ENCODE results near the gene ZNF485. TPM values are rescaled to one million over a fixed set of nuclear protein-coding genes. Genes with fewer than 3 reads are reported as not detected.

The ZNF485 gene
- polyA plus RNA-seq, 1 donor from 2014 or later, result 3.5 TPM

- peaks cover 5% of the 10 kb centered on the region for H3K9me3 ChIP-seq (ENCODE audit: low read length)
- TF ChIP-seq SMC3 (conservative IDR thresholded peaks at IDR 0.05; ENCODE audit: poor library complexity), result no peak
- TF ChIP-seq EP300 (conservative IDR thresholded peaks at IDR 0.05; ENCODE audit: poor library complexity, severe bottlenecking), result no peak
- TF ChIP-seq POLR2AphosphoS5 (IDR thresholded peaks at IDR 0.05), result no peak
- no peak for TF ChIP-seq MXI1 (conservative IDR thresholded peaks at IDR 0.05; ENCODE audit: poor library complexity, severe bottlenecking)
- TF ChIP-seq EZH2 (IDR thresholded peaks at IDR 0.05; ENCODE audit: borderline replicate concordance, insufficient read depth, low read length, poor library complexity, severe bottlenecking), result no peak
- no peak for TF ChIP-seq TAF1 (IDR thresholded peaks at IDR 0.05; ENCODE audit: low read depth)
- no peak for TF ChIP-seq CTCF (IDR thresholded peaks at IDR 0.05; ENCODE audit: poor library complexity, severe bottlenecking)
- no peak for TF ChIP-seq RAD21 (conservative IDR thresholded peaks at IDR 0.05)
- no peak for TF ChIP-seq REST (IDR thresholded peaks at IDR 0.05; ENCODE audit: borderline replicate concordance)
- H4K20me1 ChIP-seq (ENCODE audit: insufficient read depth), result no peaks in the 10 kb centered on the region
- H3K27ac ChIP-seq (ENCODE audit: low read length), result no peak overlapping the region
- H3K9me2 ChIP-seq (ENCODE audit: insufficient read depth, low read length), result no peaks in the 10 kb centered on the region
- no peaks in the 10 kb centered on the region for H3K27me3 ChIP-seq (ENCODE audit: insufficient read depth, low read depth, low read length)
- H3K79me2 ChIP-seq (replicated peaks; ENCODE audit: insufficient read depth, low read length), result no peaks in the 10 kb centered on the region
- H3F3A ChIP-seq (ENCODE audit: insufficient read depth, low read length, poor library complexity, severe bottlenecking), result no peaks in the 10 kb centered on the region
- no peak overlapping the region for H3K4me3 ChIP-seq (ENCODE audit: low read length)
- no peaks in the 10 kb centered on the region for H3K36me3 ChIP-seq (ENCODE audit: insufficient read depth, low read length)
- no peak overlapping the region for H3K4me2 ChIP-seq (ENCODE audit: low read length)
- H2AFZ ChIP-seq (ENCODE audit: low read depth, low read length), result no peak overlapping the region
- H3K9ac ChIP-seq (ENCODE audit: low read length), result no peak overlapping the region
Observed at GRCh38 chr10:43591303-43591904, 14.8 kb upstream of the ZNF485 start.

- Histone ChIP-seq H4K20me1 (ENCODE audit: insufficient read depth) (no peaks in the 10 kb centered on the region), H3K36me3 (ENCODE audit: insufficient read depth, low read length) (no peaks in the 10 kb centered on the region), H3K27me3 (ENCODE audit: insufficient read depth, low read depth, low read length) (no peaks in the 10 kb centered on the region), H3K27ac (ENCODE audit: low read length) (no peak overlapping the region), H3K4me3 (ENCODE audit: low read length) (no peak overlapping the region), H3K9me3 (ENCODE audit: low read length) (peaks cover 5% of the 10 kb centered on the region), H2AFZ (ENCODE audit: low read depth, low read length) (no peak overlapping the region), H3K9ac (ENCODE audit: low read length) (no peak overlapping the region), H3K79me2 (replicated peaks; ENCODE audit: insufficient read depth, low read length) (no peaks in the 10 kb centered on the region), H3K4me2 (ENCODE audit: low read length) (no peak overlapping the region), H3K9me2 (ENCODE audit: insufficient read depth, low read length) (no peaks in the 10 kb centered on the region), H3F3A (ENCODE audit: insufficient read depth, low read length, poor library complexity, severe bottlenecking) (no peaks in the 10 kb centered on the region)
- no peak for TF ChIP-seq EP300 (conservative IDR thresholded peaks at IDR 0.05; ENCODE audit: poor library complexity, severe bottlenecking)
- no peak for TF ChIP-seq EZH2 (IDR thresholded peaks at IDR 0.05; ENCODE audit: borderline replicate concordance, insufficient read depth, low read length, poor library complexity, severe bottlenecking)
- no peak for TF ChIP-seq RAD21 (conservative IDR thresholded peaks at IDR 0.05)
- no peak for TF ChIP-seq TAF1 (IDR thresholded peaks at IDR 0.05; ENCODE audit: low read depth)
- TF ChIP-seq SMC3 (conservative IDR thresholded peaks at IDR 0.05; ENCODE audit: poor library complexity), result no peak
Observed at GRCh38 chr10:43594944-43595589, 11.2 kb upstream of the ZNF485 start.
